Neural crest cell (in vitro differentiated cells): Measurements from ENCODE around the gene RAB35. TPM values are rescaled to one million over a fixed set of nuclear protein-coding genes. Genes with fewer than 3 reads are reported as not detected.

ENCODE experiments used
- DNase-seq: peaks from one replicate; pipeline ENCODE4 v3.0.0; 2021; ENCODE audit warnings: low read depth, mixed read lengths, low spot score
- H3K27ac Mint-ChIP-seq: one replicate; pipeline ENCODE4 v1.8.0; 2021; ENCODE audit warnings: mild to moderate bottlenecking, mixed read lengths; ENCODE audit not compliant: unreplicated experiment
- H3K27me3 Mint-ChIP-seq: 2 replicates; pipeline ENCODE4 v1.8.0; 2021; ENCODE audit warnings: low read depth, mild to moderate bottlenecking, mixed read lengths
- H3K36me3 Mint-ChIP-seq: 2 replicates; pipeline ENCODE4 v1.8.0; 2021; ENCODE audit warnings: low read depth, mild to moderate bottlenecking, mixed read lengths
- H3K4me1 Mint-ChIP-seq: 2 replicates; pipeline ENCODE4 v1.8.0; 2021; ENCODE audit warnings: mixed read lengths
- H3K4me3 Mint-ChIP-seq: one replicate; pipeline ENCODE4 v1.8.0; 2021; ENCODE audit warnings: mild to moderate bottlenecking, mixed read lengths
- H3K9me3 Mint-ChIP-seq: 2 replicates; pipeline ENCODE4 v1.8.0; 2021; ENCODE audit warnings: mixed read lengths
- CTCF ChIP-seq: fragments of 200-600 bp; sonication (generic); conservative IDR thresholded peaks from 2 replicates; pipeline ENCODE4 v1.5.0; 2021; ENCODE audit warnings: antibody characterized with exemption, mild to moderate bottlenecking
- total RNA-seq: library from RNA; stranded (reverse); gene quantifications from 2 replicates; pipeline ENCODE4 v1.2.1, GENCODE V29; 2021

RAB35 gene
- total RNA-seq, 1 donor from 2014 or later = 54.1 TPM

DNA sequence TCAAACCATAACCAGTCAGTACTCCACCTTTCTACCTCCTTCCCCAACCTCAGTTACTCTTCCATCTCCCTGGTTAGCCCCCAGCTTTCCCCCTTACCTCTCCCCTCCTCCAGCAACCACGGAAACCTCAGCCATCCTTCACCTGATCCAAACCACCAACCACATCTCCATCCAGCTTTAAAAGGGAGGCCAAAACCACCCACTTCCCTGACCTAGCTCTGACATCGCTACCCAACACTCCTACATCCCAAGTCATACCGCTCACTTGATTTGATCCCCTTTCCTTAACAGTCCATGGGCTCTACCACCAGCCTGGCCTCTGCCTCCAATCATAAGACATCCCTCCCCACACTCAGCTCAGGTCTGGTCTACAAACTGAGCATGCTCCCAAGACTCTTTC is 1.5 kb downstream of the RAB35 start:
- Mint-ChIP-seq H3K27me3 (no peaks in the 10 kb centered on the region), H3K27ac (no peak overlapping the region), H3K4me1 (peaks cover 45% of the 10 kb centered on the region), H3K9me3 (no peaks in the 10 kb centered on the region), H3K4me3 (peak overlapping the region; percentile 91), H3K36me3 (no peaks in the 10 kb centered on the region)
- no peak for DNase-seq
- TF ChIP-seq CTCF = no peak

- no peak for TF ChIP-seq CTCF
- peaks cover 20% of the 10 kb centered on the region for H3K4me1 Mint-ChIP-seq
- DNase-seq = no peak
- peak overlapping the region; percentile 81 for H3K27ac Mint-ChIP-seq
- H3K36me3 Mint-ChIP-seq = peaks cover 5% of the 10 kb centered on the region
- no peaks in the 10 kb centered on the region for H3K9me3 Mint-ChIP-seq
- no peak overlapping the region for H3K4me3 Mint-ChIP-seq
- no peaks in the 10 kb centered on the region for H3K27me3 Mint-ChIP-seq
Observed at GRCh38 chr12:120110550-120111501, 5.7 kb downstream of the RAB35 start.

DNA sequence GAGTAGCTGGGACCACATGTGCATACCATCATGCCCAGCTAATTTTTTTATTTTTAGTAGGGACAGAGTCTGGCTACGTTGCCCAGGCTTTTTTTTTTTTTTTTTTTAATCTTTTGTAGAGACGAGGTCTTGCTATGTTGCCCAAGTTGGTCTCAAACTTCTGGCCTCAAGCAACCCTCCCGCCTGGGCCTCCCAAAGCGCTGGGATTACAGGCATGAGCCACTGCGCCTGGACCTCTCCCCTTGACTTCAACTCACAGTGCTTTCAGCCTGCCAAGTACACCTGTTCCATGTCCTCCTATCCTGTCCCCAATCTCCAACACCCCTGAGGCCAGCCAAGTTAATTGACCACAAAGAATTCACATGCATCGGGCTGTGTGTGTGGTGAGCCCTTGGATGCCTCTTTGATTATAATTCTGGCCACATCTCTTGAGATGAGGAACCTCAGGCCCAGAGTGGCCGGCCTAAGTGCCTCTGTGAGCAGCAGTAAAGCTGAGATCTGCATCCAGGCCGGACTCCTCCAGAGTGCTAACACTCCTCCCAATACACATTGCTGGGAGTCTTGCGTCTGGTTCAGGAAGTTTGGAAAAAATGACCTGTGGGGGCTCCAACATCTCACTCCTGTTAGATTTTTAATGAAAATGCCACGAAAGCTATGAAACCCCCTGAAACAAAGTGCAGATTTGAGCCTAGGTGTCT is 6.8 kb downstream of the RAB35 start:
- no peak overlapping the region for H3K27ac Mint-ChIP-seq
- no peak for DNase-seq
- no peaks in the 10 kb centered on the region for H3K27me3 Mint-ChIP-seq
- no peaks in the 10 kb centered on the region for H3K9me3 Mint-ChIP-seq
- TF ChIP-seq CTCF = no peak
- H3K36me3 Mint-ChIP-seq = peaks cover 5% of the 10 kb centered on the region
- peaks cover 9% of the 10 kb centered on the region for H3K4me1 Mint-ChIP-seq
- no peak overlapping the region for H3K4me3 Mint-ChIP-seq

GRCh38 chr12:120106151-120106550 is 10.4 kb downstream of the RAB35 start:
- no peak overlapping the region for H3K4me3 Mint-ChIP-seq
- H3K27me3 Mint-ChIP-seq = no peaks in the 10 kb centered on the region
- DNase-seq = no peak
- H3K9me3 Mint-ChIP-seq = no peaks in the 10 kb centered on the region
- H3K36me3 Mint-ChIP-seq = peaks cover 5% of the 10 kb centered on the region
- TF ChIP-seq CTCF = no peak
- peak overlapping the region; percentile 45 for H3K27ac Mint-ChIP-seq
- H3K4me1 Mint-ChIP-seq = peaks cover 3% of the 10 kb centered on the region

DNA sequence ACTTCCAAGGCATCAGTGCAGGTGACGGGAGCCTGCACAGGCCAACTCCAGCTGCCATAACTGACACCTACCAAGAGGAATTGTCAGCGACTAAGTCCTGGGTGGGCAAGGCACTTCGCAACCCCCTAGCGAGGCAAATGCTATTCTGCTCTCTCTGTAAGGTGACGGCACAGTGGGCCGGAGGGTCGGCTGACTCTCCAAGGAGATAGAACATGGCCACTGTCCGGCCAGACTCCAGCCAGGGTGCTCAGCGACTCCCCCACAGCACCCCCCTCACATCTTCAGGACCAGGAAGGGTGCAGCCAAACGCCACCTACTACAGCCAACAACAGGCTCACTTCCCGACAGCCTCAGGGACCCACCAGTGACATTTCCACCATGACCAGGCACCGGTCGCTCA is 13.2 kb downstream of the RAB35 start:
- H3K27me3 Mint-ChIP-seq = no peaks in the 10 kb centered on the region
- no peak for DNase-seq
- H3K4me1 Mint-ChIP-seq = no peaks in the 10 kb centered on the region
- H3K9me3 Mint-ChIP-seq = no peaks in the 10 kb centered on the region
- no peak overlapping the region for H3K4me3 Mint-ChIP-seq
- no peak overlapping the region for H3K27ac Mint-ChIP-seq
- H3K36me3 Mint-ChIP-seq = peaks cover 5% of the 10 kb centered on the region
- TF ChIP-seq CTCF = no peak
